ENCODE results near the gene GPR137B. TPM values are rescaled to one million over a fixed set of nuclear protein-coding genes. Genes with fewer than 3 reads are reported as not detected.

Gene GPR137B
- total and polyA plus RNA-seq, 11 donors = 14.9 to 49.8 (median 43.7) TPM

DNA sequence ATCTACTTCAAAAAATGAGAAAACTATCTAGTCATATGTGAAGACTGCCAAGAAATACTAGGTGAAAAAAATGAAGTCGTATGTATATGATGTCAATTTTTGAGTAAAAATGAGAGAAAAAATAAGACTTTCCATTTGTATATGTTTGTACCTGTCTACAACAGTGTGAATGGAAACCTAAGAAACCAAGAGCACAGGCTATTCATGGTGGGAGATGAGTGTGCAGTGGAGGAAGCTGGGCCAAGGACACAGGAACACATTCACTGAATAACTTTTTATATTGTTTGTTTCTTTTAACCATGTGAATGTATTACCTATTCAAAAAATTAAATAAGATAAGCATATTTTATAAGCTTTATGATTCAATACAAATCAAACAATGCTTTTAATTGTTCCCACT lies 72.4 kb downstream of the GPR137B start:
- intact Hi-C loops (cut with DNase I) = no loop called here
- TF ChIP-seq, protein P1, sequence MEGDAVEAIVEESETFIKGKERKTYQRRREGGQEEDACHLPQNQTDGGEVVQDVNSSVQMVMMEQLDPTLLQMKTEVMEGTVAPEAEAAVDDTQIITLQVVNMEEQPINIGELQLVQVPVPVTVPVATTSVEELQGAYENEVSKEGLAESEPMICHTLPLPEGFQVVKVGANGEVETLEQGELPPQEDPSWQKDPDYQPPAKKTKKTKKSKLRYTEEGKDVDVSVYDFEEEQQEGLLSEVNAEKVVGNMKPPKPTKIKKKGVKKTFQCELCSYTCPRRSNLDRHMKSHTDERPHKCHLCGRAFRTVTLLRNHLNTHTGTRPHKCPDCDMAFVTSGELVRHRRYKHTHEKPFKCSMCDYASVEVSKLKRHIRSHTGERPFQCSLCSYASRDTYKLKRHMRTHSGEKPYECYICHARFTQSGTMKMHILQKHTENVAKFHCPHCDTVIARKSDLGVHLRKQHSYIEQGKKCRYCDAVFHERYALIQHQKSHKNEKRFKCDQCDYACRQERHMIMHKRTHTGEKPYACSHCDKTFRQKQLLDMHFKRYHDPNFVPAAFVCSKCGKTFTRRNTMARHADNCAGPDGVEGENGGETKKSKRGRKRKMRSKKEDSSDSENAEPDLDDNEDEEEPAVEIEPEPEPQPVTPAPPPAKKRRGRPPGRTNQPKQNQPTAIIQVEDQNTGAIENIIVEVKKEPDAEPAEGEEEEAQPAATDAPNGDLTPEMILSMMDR (IDR thresholded peaks at IDR 0.05) = no peak
- TF ChIP-seq POLR2A (IDR thresholded peaks at IDR 0.05) = no peak
- Histone ChIP-seq H3K36me3 (peaks cover 0 to 52% (median 18%) of the 10 kb centered on the region in 9 donors), H3K27ac (no peak overlapping the region), H3K4me1 (peaks cover 0 to 10% (median 0%) of the 10 kb centered on the region in 12 donors), H3K9me3 (no peaks in the 10 kb centered on the region), H3K27me3 (no peaks in the 10 kb centered on the region), H3K4me3 (no peak overlapping the region)
- no peak for ATAC-seq
- WGBS, 4 donors = 84 to 93% (median 91%) methylated on average over 1 of the region's 1 CpG
- no peak for DNase-seq

DNA sequence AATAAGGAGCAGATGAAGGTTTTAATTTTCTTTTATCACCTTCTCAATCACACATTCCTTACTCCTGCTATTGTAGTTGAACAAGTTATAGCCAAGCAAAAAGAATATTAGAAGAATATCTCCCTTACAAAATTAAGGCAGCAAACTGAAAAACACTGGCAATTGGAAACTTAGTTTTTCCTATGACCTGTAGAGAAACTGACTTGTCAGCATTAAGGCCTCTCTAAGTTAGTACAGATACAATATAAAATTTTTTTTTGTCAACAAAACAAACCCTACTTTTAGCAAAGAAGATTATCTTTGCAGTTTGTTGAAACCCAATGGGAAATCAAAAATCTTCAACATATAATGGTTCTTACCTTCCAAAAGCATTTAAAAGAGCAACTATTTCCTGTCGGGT lies 78.1 kb downstream of the GPR137B start:
- H3K36me3 ChIP-seq = peaks cover 0 to 74% (median 43%) of the 10 kb centered on the region in 9 donors
- no peak for ATAC-seq
- 95 to 100% (median 96%) methylated on average over 1 of the region's 1 CpG for WGBS, 4 donors
- peaks cover 0 to 5% (median 0%) of the 10 kb centered on the region in 12 donors for H3K4me1 ChIP-seq
- H3K4me3 ChIP-seq = no peak overlapping the region
- DNase-seq = no peak
- H3K9me3 ChIP-seq = no peaks in the 10 kb centered on the region
- H3K27ac ChIP-seq = no peak overlapping the region
- intact Hi-C loops (cut with DNase I) = no loop called here
- no peaks in the 10 kb centered on the region for H3K27me3 ChIP-seq
- TF ChIP-seq, protein P1 (IDR thresholded peaks at IDR 0.05) = no peak

DNA sequence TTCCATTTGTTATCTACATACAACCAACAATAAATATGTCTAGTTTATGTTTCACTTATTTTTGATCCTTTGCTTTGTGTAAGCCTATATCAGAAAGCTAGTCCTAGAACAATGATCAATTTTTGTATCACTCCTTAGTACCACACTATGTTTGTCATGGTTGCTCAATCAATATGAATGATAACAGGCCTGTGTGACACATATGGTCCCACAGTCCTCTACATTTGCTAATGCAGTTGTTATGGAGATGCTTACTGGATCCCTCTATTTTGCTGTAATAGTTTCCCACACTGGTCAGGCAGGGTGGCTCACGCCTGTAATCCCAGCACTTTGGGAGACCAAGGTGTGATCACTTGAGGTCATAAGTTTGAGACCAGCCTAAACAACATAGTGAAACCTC lies 80.3 kb downstream of the GPR137B start:
- no peaks in the 10 kb centered on the region for H3K9me3 ChIP-seq
- WGBS, 4 donors = 91 to 100% (median 98%) methylated on average over 1 of the region's 1 CpG
- H3K36me3 ChIP-seq = peaks cover 0 to 85% (median 52%) of the 10 kb centered on the region in 9 donors
- no peak overlapping the region for H3K4me3 ChIP-seq
- TF ChIP-seq, protein P1 (IDR thresholded peaks at IDR 0.05) = no peak
- no peak for TF ChIP-seq POLR2A (IDR thresholded peaks at IDR 0.05)
- DNase-seq (no peak), ATAC-seq (no peak)
- peaks cover 0 to 5% (median 0%) of the 10 kb centered on the region in 12 donors for H3K4me1 ChIP-seq
- no peaks in the 10 kb centered on the region for H3K27me3 ChIP-seq
- intact Hi-C loops (cut with DNase I) = no loop called here
- no peak overlapping the region for H3K27ac ChIP-seq

DNA sequence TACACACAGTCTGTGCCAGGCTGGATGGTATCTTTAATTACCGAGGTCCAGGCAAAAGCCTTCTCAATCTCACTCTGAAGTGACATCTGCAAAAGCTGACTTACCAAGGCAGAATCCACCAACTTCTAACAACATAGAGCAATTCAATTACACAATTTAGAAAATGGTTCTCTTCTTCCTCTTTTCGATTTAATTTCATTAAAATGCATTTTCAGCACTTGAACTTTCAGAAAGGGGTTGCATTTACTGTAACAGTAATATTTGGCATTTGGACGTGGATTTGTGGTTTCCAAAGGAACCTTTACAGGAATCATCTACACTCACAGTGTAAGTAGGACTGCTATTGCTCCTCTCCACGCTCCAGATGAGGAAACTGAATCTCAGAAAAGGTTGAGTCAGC lies 86.1 kb downstream of the GPR137B start:
- no peak for TF ChIP-seq POLR2A (IDR thresholded peaks at IDR 0.05)
- TF ChIP-seq, protein P1 (IDR thresholded peaks at IDR 0.05) = no peak
- 83 to 92% (median 85%) methylated on average over 4 of the region's 4 CpGs for WGBS, 4 donors
- no peak overlapping the region for H3K4me3 ChIP-seq
- H3K27me3 ChIP-seq = no peaks in the 10 kb centered on the region
- ATAC-seq (no peak), DNase-seq (no peak)
- H3K27ac ChIP-seq = peak overlapping the region in 1 of 12 donors; percentile 57
- no peaks in the 10 kb centered on the region for H3K9me3 ChIP-seq
- intact Hi-C loops (cut with DNase I) = no loop called here
- peaks cover 0 to 6% (median 0%) of the 10 kb centered on the region in 12 donors for H3K4me1 ChIP-seq
- H3K36me3 ChIP-seq = peaks cover 0 to 77% (median 41%) of the 10 kb centered on the region in 9 donors

Measured in heart left ventricle (tissue), 16 donors.